HT-29 (cell line): ENCODE measurements around the gene GAB2. TPM values are rescaled to one million over a fixed set of nuclear protein-coding genes. Genes with fewer than 3 reads are reported as not detected.

Source experiments
- DNase-seq: peaks from one replicate; pipeline ENCODE4 v3.0.0-alpha.2; 2015; ENCODE audit warnings: low spot score
- total RNA-seq: library from RNA; depleted of rRNA; stranded (reverse); fragments of >200 nt; shearing (Covaris generic); gene quantifications from 2 replicates; pipeline ENCODE4 v1.2.3, GENCODE V29; 2014

The GAB2 gene
- total RNA-seq, 1 experiment from 2014 or later: 3.6 TPM

GRCh38 chr11:78428266-78428636 lies 10.6 kb upstream of the GAB2 start:
- no peak for DNase-seq

GRCh38 chr11:78427615-78428265 lies 10.1 kb upstream of the GAB2 start:
- no peak for DNase-seq

- DNase-seq: no peak
Observed at GRCh38 chr11:78426845-78427244, 9.2 kb upstream of the GAB2 start.

- DNase-seq: no peak
Observed at GRCh38 chr11:78425399-78426070, 7.9 kb upstream of the GAB2 start.

GRCh38 chr11:78424334-78425270 lies 7.0 kb upstream of the GAB2 start:
- no peak for DNase-seq

- no peak for DNase-seq
Observed at GRCh38 chr11:78423241-78423640, 5.6 kb upstream of the GAB2 start.

GRCh38 chr11:78420796-78421209 lies 3.2 kb upstream of the GAB2 start:
- DNase-seq: no peak

GRCh38 chr11:78420255-78420764 lies 2.7 kb upstream of the GAB2 start:
- DNase-seq: peak; percentile 66

GRCh38 chr11:78419327-78419726 lies 1.7 kb upstream of the GAB2 start:
- no peak for DNase-seq

- DNase-seq: no peak
Observed at GRCh38 chr11:78418584-78419211, 1.1 kb upstream of the GAB2 start.

- DNase-seq: peak; percentile 69
Observed at GRCh38 chr11:78417888-78418583, 416 bp upstream of the GAB2 start.

GRCh38 chr11:78416285-78417174 lies 1.1 kb downstream of the GAB2 start:
- peak; percentile 77 for DNase-seq

GRCh38 chr11:78415338-78415737 lies 2.3 kb downstream of the GAB2 start:
- no peak for DNase-seq

- peak; percentile 49 for DNase-seq
Observed at GRCh38 chr11:78414321-78415051, 3.1 kb downstream of the GAB2 start.

- no peak for DNase-seq
Observed at GRCh38 chr11:78408619-78409018, 9.0 kb downstream of the GAB2 start.

- DNase-seq: no peak
Observed at GRCh38 chr11:78406568-78407196, 10.9 kb downstream of the GAB2 start.

- no peak for DNase-seq
Observed at GRCh38 chr11:78405805-78406204, 11.8 kb downstream of the GAB2 start.

GRCh38 chr11:78403781-78404180 lies 13.8 kb downstream of the GAB2 start:
- no peak for DNase-seq

GRCh38 chr11:78402847-78403246 lies 14.8 kb downstream of the GAB2 start:
- no peak for DNase-seq
